Panc1 (cell line): Measurements from ENCODE around the gene HOXA11. TPM values are rescaled to one million over a fixed set of nuclear protein-coding genes. Genes with fewer than 3 reads are reported as not detected.

Experiments used
- ATAC-seq: fragments of 200-7000 bp; cut with Tn5 transposase; 2 replicates; pipeline ENCODE4 v1.9.1; 2020; ENCODE audit warnings: mild to moderate bottlenecking, moderate library complexity
- BruUV-seq: library from RNA; stranded (reverse); fragments of 400-500 nt; replicated peaks from 2 replicates; lab custom pipeline; 2021; lab: Mats Ljungman, UMichigan
- CTCF ChIA-PET: fragments of 300-600 bp; sonication (Branson Sonifier 250); formaldehyde crosslinking; loops from one replicate; lab custom pipeline; 2022; ENCODE audit warnings: antibody characterized with exemption; lab: Charles Lee
- POLR2A ChIA-PET: fragments of 300-600 bp; sonication (Branson Sonifier 250); formaldehyde crosslinking; loops from one replicate; lab custom pipeline; 2022; ENCODE audit warnings: antibody characterized with exemption; lab: Charles Lee
- DNase-seq: peaks from one replicate; pipeline ENCODE4 v3.0.0-alpha.2; 2010; ENCODE audit warnings: low read depth, low spot score
- H3K27ac ChIP-seq: 2 replicates; pipeline ENCODE4 v1.5.1; 2011; ENCODE audit warnings: mild to moderate bottlenecking, low read length, inconsistent platforms
- H3K27me3 ChIP-seq: fragments of 200-500 bp; sonication (Bioruptor generic); 2 replicates; pipeline ENCODE4 v1.6.0; 2014; ENCODE audit warnings: low read length, inconsistent platforms; ENCODE audit not compliant: control insufficient read depth, insufficient read depth
- H3K36me3 ChIP-seq: fragments of 200-500 bp; sonication (Bioruptor generic); 2 replicates; pipeline ENCODE4 v1.5.1; 2014; ENCODE audit warnings: inconsistent platforms, mild to moderate bottlenecking, low read length, moderate library complexity; ENCODE audit not compliant: control insufficient read depth, insufficient read depth
- H3K4me1 ChIP-seq: 2 replicates; pipeline ENCODE4 v1.5.1; 2011; ENCODE audit warnings: inconsistent platforms, mild to moderate bottlenecking, low read length, moderate library complexity; ENCODE audit not compliant: control insufficient read depth, insufficient read depth
- H3K4me3 ChIP-seq, 2 experiments: 2 replicates each; pipeline ENCODE4 v1.5.1; 2011 to 2012; ENCODE audit warnings: low read depth in 2 of 2, low read length in 2 of 2, mild to moderate bottlenecking in 2 of 2, inconsistent platforms in 1 of 2, moderate library complexity in 1 of 2
- H3K9me3 ChIP-seq: fragments of 200-500 bp; sonication (Bioruptor generic); 2 replicates; pipeline ENCODE4 v1.5.1; 2014; ENCODE audit warnings: low read depth, mild to moderate bottlenecking, inconsistent platforms, low read length, moderate library complexity; ENCODE audit not compliant: control insufficient read depth, insufficient read depth
- CTCF ChIP-seq: fragments of 450-650 bp; IDR thresholded peaks from 2 replicates; pipeline ENCODE4 v1.5.1; 2017; ENCODE audit warnings: mild to moderate bottlenecking
- POLR2AphosphoS5 ChIP-seq: IDR thresholded peaks from 2 replicates; pipeline ENCODE4 v1.6.1; 2012; ENCODE audit warnings: mild to moderate bottlenecking, low read depth, low read length, moderate library complexity
- SIN3A ChIP-seq: IDR thresholded peaks from 2 replicates; pipeline ENCODE4 v1.6.1; 2012; ENCODE audit warnings: low read depth, mild to moderate bottlenecking, low read length, moderate library complexity, borderline replicate concordance; ENCODE audit not compliant: insufficient read depth
- TCF7L2 ChIP-seq: IDR thresholded peaks from 2 replicates; pipeline ENCODE4 v1.6.1; 2011; ENCODE audit warnings: mild to moderate bottlenecking, low read depth, low read length, inconsistent platforms
- in situ Hi-C: cut with HindIII; loops from 2 replicates; pipeline ENCODE4 v1.10.0; 2016; ENCODE audit warnings: low sequenced_read_pairs, low pct_unique_long_range_greater_than_20kb
- intact Hi-C: fragments of 100-400 bp; cut with micrococcal nuclease; formaldehyde crosslinking; loops from one replicate; pipeline ENCODE4 v1.10.0; 2022; ENCODE audit not compliant: unreplicated experiment
- total RNA-seq: library from RNA; stranded (reverse); gene quantifications from one replicate; pipeline ENCODE4 v1.2.1, GENCODE V29; 2021; ENCODE audit not compliant: unreplicated experiment
- TF ChIP-seq, protein P1 (sequence below), 2 experiments: IDR thresholded peaks; 2 replicates each; pipeline ENCODE4 v1.6.1; 2011 to 2012; ENCODE audit warnings: low read depth in 2 of 2, control low read depth in 1 of 2, low read length in 1 of 2, mild to moderate bottlenecking in 1 of 2, moderate library complexity in 1 of 2; ENCODE audit not compliant: insufficient read depth in 1 of 2

The HOXA11 gene
- total RNA-seq, 1 experiment from 2014 or later, result 0.57 TPM

DNA sequence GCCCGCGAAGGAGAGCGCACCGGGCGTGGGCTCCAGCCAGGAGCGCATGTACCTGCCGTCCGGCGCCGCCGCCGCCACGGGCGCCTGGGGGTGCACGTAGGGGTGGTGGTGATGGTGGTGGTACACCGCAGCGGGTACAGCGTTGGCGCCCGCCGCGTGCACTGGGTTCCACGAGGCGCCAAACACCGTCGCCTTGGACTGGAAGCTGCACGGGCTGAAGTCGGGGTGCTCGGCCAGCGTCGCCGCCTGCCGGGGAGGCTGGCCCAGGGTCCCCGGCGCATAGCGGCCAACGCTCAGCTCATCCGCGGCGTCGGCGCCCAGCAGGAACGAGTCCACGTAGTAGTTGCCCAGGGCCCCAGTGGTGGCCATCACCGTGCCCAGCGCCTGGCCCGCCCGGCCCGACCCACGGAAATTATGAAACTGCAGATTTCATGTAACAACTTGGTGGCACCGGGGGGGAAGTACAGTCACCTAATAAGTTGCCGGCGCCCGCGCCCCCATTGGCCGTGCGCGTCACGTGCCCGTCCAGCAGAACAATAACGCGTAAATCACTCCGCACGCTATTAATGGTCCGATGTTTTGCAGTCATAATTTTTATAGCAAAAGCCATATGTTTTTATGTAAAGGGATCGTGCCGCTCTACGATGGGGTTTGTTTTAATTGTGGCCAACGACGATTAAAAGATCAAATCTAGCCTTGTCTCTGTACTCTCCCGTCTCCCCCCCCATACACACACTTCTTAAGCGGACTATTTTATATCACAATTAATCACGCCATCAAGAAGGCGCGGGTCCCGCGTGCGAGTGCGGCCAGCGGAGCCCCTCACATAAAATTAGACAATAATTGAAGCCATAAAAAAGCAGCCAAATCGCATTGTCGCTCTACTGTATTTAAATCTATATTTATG, 19.7 kb downstream of the HOXA11 start, which contains the start of gene HOXA9:
TSS of gene HOXA9 (minus strand) at position 449 of the 907 bp plus-strand sequence. CDS start at position 369, 80 bp downstream.
- Histone ChIP-seq H3K36me3 (no peaks in the 10 kb centered on the region; the same call in 1 of the 2 replicates), H3K27me3 (no peaks in the 10 kb centered on the region), H3K4me1 (peaks cover 3% of the 10 kb centered on the region; the same call in 1 of the 2 replicates), H3K27ac (no peak within 1 kb of the TSS), H3K9me3 (no peaks in the 10 kb centered on the region), H3K4me3 (peak within 1 kb of the TSS; percentile 37 to 41)
- in situ Hi-C loops (no loop called here), intact Hi-C loops (no loop called here)
- DNase-seq (no peak), ATAC-seq (no peak)
- no TSS peak for BruUV-seq
- POLR2A ChIA-PET, result no interaction called here
- CTCF ChIA-PET, result no interaction called here
- TF ChIP-seq, protein P1, sequence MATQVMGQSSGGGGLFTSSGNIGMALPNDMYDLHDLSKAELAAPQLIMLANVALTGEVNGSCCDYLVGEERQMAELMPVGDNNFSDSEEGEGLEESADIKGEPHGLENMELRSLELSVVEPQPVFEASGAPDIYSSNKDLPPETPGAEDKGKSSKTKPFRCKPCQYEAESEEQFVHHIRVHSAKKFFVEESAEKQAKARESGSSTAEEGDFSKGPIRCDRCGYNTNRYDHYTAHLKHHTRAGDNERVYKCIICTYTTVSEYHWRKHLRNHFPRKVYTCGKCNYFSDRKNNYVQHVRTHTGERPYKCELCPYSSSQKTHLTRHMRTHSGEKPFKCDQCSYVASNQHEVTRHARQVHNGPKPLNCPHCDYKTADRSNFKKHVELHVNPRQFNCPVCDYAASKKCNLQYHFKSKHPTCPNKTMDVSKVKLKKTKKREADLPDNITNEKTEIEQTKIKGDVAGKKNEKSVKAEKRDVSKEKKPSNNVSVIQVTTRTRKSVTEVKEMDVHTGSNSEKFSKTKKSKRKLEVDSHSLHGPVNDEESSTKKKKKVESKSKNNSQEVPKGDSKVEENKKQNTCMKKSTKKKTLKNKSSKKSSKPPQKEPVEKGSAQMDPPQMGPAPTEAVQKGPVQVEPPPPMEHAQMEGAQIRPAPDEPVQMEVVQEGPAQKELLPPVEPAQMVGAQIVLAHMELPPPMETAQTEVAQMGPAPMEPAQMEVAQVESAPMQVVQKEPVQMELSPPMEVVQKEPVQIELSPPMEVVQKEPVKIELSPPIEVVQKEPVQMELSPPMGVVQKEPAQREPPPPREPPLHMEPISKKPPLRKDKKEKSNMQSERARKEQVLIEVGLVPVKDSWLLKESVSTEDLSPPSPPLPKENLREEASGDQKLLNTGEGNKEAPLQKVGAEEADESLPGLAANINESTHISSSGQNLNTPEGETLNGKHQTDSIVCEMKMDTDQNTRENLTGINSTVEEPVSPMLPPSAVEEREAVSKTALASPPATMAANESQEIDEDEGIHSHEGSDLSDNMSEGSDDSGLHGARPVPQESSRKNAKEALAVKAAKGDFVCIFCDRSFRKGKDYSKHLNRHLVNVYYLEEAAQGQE (IDR thresholded peaks at IDR 0.05; ENCODE audit: insufficient read depth in 1 of 2, low read depth in 2 of 2, low read length in 1 of 2), result no peak
- no peak for TF ChIP-seq SIN3A

- in situ Hi-C loops, result no loop called here
- H3K36me3 ChIP-seq, result no peaks in the 10 kb centered on the region; the same call in 1 of the 2 replicates
- ChIA-PET CTCF (no interaction called here), POLR2A (no interaction called here)
- intact Hi-C loops, result loop anchor here (5.0 kb wide), 1 partner anchor 787 kb away; no protein-coding TSS in a partner anchor
- H3K4me3 ChIP-seq, result peak overlapping the region; percentile 37 to 41
- ATAC-seq, result 0 out of 2 replicates have a peak, but pooled peaks have one; percentile 9
- no peak overlapping the region for H3K27ac ChIP-seq
- no TSS peak for BruUV-seq
- no peaks in the 10 kb centered on the region for H3K9me3 ChIP-seq
- H3K27me3 ChIP-seq, result no peaks in the 10 kb centered on the region
- TF ChIP-seq, protein P1 (IDR thresholded peaks at IDR 0.05; ENCODE audit: insufficient read depth in 1 of 2, low read depth in 2 of 2, low read length in 1 of 2), result no peak
- TF ChIP-seq POLR2AphosphoS5 (no peak), SIN3A (no peak), TCF7L2 (no peak), CTCF (no peak)
- no peaks in the 10 kb centered on the region for H3K4me1 ChIP-seq
- DNase-seq, result no peak
Observed at GRCh38 chr7:27164367-27165088, 20.5 kb downstream of the HOXA11 start.
